ENCODE data around the gene SLC22A7.

Gene SLC22A7

GRCh38 chr6:43311666-43312065 is 13.6 kb downstream of the SLC22A7 start:
- Histone ChIP-seq H3K27ac (ENCODE audit: low read depth, low read length) (no peak overlapping the region), H3K9me3 (ENCODE audit: insufficient read depth, low read length) (no peaks in the 10 kb centered on the region), H3F3A (ENCODE audit: insufficient read depth) (peaks cover 24% of the 10 kb centered on the region), H4K20me1 (ENCODE audit: low read depth, low read length) (no peaks in the 10 kb centered on the region), H3K9ac (ENCODE audit: low read length) (no peak overlapping the region), H3K4me3 (ENCODE audit: insufficient read depth, low read length, poor library complexity, severe bottlenecking) (no peak overlapping the region), H3K36me3 (ENCODE audit: low read length) (no peaks in the 10 kb centered on the region), H3K27me3 (ENCODE audit: low read length) (no peaks in the 10 kb centered on the region), H2AFZ (ENCODE audit: low read depth, low read length, severe bottlenecking) (no peak overlapping the region), H3K4me2 (ENCODE audit: low read depth, low read length, poor library complexity, severe bottlenecking) (no peak overlapping the region), H3K79me2 (ENCODE audit: insufficient read depth, low read length) (no peaks in the 10 kb centered on the region), H3K9me2 (replicated peaks; ENCODE audit: insufficient read depth, low read length) (no peaks in the 10 kb centered on the region)
- TF ChIP-seq EZH2phosphoT487 (conservative IDR thresholded peaks at IDR 0.05; ENCODE audit: low read length) (no peak), CTCF (IDR thresholded peaks at IDR 0.05; ENCODE audit: insufficient read depth, low read length, poor library complexity, severe bottlenecking) (no peak)

- Histone ChIP-seq H3K9me2 (replicated peaks; ENCODE audit: insufficient read depth, low read length) (no peaks in the 10 kb centered on the region), H3K4me2 (ENCODE audit: low read depth, low read length, poor library complexity, severe bottlenecking) (no peak overlapping the region), H3K79me2 (ENCODE audit: insufficient read depth, low read length) (no peaks in the 10 kb centered on the region), H3K27me3 (ENCODE audit: low read length) (no peaks in the 10 kb centered on the region), H3K9me3 (ENCODE audit: insufficient read depth, low read length) (no peaks in the 10 kb centered on the region), H3K4me3 (ENCODE audit: insufficient read depth, low read length, poor library complexity, severe bottlenecking) (no peak overlapping the region), H2AFZ (ENCODE audit: low read depth, low read length, severe bottlenecking) (no peak overlapping the region), H3F3A (ENCODE audit: insufficient read depth) (peaks cover 24% of the 10 kb centered on the region), H4K20me1 (ENCODE audit: low read depth, low read length) (no peaks in the 10 kb centered on the region), H3K9ac (ENCODE audit: low read length) (no peak overlapping the region), H3K27ac (ENCODE audit: low read depth, low read length) (no peak overlapping the region), H3K36me3 (ENCODE audit: low read length) (peaks cover 10% of the 10 kb centered on the region; the same call in 1 of the 2 replicates)
- TF ChIP-seq CTCF (IDR thresholded peaks at IDR 0.05; ENCODE audit: insufficient read depth, low read length, poor library complexity, severe bottlenecking) (no peak), EZH2phosphoT487 (conservative IDR thresholded peaks at IDR 0.05; ENCODE audit: low read length) (no peak)
These were observed 15.8 kb downstream of the SLC22A7 start for GRCh38 chr6:43313813-43314212.

GRCh38 chr6:43318011-43318410 is 20.0 kb downstream of the SLC22A7 start:
- Histone ChIP-seq H3F3A (ENCODE audit: insufficient read depth) (peaks cover 26% of the 10 kb centered on the region), H3K27ac (ENCODE audit: low read depth, low read length) (no peak overlapping the region)
- no peak for TF ChIP-seq CTCF (IDR thresholded peaks at IDR 0.05; ENCODE audit: insufficient read depth, low read length, poor library complexity, severe bottlenecking)
- no peak for TF ChIP-seq EZH2phosphoT487 (conservative IDR thresholded peaks at IDR 0.05; ENCODE audit: low read length)

More at GRCh38 chr6:43318011-43318410, 20.0 kb downstream of the SLC22A7 start:
- Histone ChIP-seq H3K9me3 (ENCODE audit: insufficient read depth, low read length) (no peaks in the 10 kb centered on the region), H4K20me1 (ENCODE audit: low read depth, low read length) (no peaks in the 10 kb centered on the region), H3K9me2 (replicated peaks; ENCODE audit: insufficient read depth, low read length) (no peaks in the 10 kb centered on the region), H3K9ac (ENCODE audit: low read length) (no peak overlapping the region), H2AFZ (ENCODE audit: low read depth, low read length, severe bottlenecking) (no peak overlapping the region), H3K79me2 (ENCODE audit: insufficient read depth, low read length) (no peaks in the 10 kb centered on the region), H3K27me3 (ENCODE audit: low read length) (no peaks in the 10 kb centered on the region), H3K4me2 (ENCODE audit: low read depth, low read length, poor library complexity, severe bottlenecking) (no peak overlapping the region), H3K4me3 (ENCODE audit: insufficient read depth, low read length, poor library complexity, severe bottlenecking) (no peak overlapping the region), H3K36me3 (ENCODE audit: low read length) (peaks cover 20% of the 10 kb centered on the region)
